ENCODE results near the gene ITGB8.

GRCh38 chr7:20283385-20283784, 47.3 kb upstream of the ITGB8 start:
- TF ChIP-seq, protein P1, sequence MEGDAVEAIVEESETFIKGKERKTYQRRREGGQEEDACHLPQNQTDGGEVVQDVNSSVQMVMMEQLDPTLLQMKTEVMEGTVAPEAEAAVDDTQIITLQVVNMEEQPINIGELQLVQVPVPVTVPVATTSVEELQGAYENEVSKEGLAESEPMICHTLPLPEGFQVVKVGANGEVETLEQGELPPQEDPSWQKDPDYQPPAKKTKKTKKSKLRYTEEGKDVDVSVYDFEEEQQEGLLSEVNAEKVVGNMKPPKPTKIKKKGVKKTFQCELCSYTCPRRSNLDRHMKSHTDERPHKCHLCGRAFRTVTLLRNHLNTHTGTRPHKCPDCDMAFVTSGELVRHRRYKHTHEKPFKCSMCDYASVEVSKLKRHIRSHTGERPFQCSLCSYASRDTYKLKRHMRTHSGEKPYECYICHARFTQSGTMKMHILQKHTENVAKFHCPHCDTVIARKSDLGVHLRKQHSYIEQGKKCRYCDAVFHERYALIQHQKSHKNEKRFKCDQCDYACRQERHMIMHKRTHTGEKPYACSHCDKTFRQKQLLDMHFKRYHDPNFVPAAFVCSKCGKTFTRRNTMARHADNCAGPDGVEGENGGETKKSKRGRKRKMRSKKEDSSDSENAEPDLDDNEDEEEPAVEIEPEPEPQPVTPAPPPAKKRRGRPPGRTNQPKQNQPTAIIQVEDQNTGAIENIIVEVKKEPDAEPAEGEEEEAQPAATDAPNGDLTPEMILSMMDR (IDR thresholded peaks at IDR 0.05) = no peak
- no peak for TF ChIP-seq EP300 (IDR thresholded peaks at IDR 0.05)

All from ovary (tissue), 3 donors.